Cerebellar nuclear complex (tissue), 1 donor: ENCODE results near the gene CTIF.

ENCODE experiments used
- DNase-seq, 2 experiments: peaks; one replicate each; lab custom pipeline; 2025; lab: John Stamatoyannopoulos, UW

The CTIF gene

DNA sequence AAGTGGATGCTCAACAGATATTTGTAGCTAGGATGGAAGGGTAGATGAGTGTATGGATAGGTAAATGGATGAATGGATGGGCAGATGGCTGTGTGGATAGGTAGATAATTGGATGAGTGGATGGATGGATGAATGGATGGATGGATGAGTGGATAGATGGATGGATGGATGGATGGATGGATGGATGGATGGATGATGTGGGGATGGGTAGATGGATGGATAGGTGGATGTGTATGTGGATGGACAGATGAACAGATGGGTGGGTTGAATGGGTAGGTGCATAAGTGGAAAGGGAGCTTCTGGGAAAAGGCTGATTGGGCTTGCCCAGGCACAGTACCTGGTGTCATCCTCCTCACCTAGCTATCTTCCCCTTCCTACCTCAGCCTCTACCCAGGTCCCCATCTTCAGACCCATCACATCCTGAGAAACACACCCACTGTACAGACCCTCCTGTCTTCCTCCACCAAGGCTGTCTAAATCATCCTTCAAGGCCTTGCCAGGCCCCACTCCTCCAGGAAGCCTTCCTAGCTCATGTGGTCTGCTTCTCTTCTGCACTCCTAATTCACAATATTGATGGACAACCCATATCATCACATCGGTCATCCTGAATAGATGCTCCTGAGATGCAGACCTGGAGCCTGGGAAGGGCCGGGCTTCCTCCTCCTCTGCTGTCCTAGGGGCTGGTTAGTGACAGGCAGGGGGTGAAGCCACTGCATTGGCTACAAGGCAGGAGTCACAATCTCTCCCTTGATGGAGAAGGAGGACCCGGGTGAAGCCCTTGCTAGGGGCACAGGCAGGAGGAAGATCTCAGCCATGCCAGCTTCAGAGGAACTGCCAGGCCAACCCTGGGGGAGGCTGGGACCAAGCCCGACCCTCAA is 362.6 kb downstream of the CTIF start:
- no peak for DNase-seq

DNA sequence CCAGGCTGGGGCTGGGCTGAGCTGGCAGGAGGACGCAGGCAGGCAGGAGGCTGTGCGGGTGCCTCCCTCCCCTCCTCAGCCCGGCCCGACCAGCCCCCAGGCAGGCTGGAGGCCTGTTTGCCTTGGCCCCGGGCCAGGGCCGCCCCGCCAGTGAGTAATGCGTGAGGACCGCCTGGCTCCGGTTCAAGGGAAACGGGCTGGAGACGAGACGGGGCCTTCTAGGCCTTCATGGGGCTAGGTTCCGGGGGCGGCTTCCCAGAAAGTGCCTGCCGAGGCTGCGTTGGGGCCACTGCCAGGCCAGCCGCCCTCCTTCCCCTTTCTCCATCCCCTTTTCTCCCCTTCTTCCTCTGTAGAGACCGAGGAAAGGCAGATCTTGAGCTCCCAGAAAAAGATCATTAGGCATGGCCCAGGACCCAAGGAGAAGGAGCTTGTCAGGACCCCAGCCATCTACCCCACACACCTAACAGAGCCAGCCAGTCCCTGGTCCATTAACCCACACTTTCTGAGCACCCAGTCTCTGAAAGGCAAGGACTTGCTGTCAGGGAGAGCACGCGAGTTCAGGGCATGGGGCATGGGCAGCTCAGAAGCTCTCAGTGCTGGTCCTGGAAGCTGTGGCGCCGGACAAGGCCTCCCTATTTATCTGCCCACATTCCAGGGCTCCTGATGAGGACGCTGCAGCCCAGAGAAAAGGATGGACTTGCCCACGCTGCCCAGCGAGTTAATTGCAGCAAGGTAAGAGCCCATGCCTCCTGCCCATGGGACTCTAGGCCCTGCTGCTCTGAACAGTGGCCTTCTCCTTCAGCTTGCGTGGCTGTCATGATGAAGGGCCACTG is 363.4 kb downstream of the CTIF start:
- DNase-seq, result no peak

DNA sequence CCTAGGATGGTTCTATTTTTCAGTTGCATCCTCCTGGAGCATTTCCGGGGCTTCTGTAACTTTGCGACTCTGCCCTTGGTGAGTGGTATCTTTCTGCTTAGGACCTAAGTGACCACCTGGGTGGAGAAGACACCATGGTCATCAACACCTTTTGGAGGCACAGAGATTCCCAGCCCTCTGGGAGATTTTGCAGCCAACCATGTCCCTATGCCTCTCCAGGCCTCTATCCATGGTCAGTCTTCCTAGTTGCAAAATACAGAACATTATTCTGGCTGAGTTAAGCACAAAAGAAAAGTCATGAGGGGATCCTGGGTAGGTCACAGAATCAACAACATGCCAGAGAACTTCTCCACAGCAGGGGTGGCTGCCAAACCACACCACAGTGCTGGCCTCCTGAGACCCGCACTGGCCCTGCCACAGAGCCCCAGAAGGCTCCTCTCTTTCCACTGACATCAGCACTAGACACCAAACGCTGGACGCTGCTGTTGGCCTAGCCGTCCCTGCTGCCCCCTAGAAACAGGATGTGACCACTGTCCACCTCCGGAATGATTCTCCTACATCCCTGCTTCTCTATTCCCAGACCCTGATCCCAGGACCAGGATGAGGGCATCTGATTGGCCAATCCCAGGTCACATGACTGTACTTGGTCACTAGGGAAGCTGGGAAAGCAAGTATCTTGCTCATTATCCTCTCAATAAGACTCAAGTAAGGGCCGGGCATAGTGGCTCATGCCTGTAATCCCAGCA is 364.2 kb downstream of the CTIF start:
- no peak for DNase-seq

DNA sequence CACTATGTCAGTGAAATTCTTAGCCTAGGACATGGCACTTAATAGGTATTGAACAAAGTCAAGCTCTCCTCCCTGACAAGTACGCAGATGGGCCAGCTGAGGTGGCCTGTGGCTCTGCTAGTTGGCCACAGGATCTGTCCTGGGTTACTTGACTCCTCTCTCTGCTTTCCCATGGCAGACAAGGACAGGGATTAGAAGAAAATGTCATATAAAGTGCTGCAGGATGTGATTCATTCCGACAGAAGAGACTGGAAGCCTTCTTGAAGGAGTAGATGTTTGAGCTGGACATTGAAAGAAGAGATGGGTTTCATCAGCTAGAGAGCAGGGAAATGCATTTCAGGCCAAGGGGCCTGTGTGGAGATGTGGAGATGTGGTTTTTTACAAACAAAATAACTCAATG is 365.3 kb downstream of the CTIF start:
- no peak for DNase-seq

DNA sequence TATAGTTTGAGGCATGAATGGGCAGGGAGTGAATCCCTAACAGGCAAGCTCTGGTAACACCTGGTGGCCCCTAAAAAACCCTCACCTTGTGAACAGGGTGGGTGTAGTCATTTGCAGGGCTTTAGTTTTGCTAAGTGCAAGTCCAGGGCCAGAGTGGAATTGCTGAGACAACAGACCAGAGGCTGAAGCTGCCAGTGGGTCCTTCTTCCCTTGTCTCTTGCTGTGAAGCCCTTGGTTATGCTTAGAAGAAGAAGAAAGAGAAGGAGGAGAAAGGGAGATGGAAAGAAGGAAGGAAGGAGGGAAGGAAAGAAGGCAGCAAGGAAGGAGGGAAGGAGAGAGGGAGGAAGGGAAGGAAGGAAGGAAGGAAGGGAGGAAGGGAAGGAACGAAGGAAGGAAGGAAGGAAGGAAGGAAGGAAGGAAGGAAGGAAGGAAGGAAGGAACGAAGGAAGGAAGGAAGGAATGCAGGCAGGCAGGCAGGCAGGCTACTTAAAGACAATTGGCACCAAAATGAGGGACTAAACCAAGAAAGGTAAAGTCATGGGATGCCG is 366.1 kb downstream of the CTIF start:
- DNase-seq, result no peak

DNA sequence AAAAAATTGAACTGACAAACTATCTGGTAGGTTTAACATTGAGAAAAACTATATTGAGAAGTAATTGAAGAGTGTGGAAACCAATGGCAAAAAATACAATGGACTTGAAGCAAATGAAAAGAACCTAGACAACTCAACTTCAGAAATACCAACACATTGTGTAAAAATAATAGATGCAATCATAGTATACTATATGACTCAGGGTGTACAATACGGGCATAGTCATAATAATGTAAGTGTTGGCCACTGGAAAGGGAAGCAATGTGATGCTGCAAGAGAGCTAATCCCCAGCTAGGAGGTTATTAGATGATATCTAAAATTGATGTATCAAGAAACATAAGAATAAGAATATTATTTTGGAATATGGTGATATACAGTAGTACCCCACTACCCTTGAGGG is 366.7 kb downstream of the CTIF start:
- no peak for DNase-seq

DNA sequence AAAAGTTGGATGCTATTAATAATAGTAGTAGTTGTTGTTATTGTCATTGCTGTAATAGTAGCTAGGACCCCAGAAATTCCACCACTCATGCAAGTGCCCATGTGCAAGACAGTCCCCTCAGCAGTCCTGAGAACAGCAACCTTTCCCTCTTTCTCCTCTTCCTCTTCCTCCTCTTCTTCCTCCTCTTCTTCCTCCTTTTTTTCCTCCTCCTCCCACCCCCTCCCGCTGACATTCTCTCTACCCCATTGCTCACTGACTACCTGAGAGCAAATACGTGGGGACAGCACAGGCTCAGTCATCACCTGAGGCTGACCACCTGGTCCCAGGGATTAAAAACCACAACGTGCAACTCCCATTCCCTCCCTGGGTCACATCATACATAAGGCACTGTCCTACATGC is 370.1 kb downstream of the CTIF start:
- no peak for DNase-seq

DNA sequence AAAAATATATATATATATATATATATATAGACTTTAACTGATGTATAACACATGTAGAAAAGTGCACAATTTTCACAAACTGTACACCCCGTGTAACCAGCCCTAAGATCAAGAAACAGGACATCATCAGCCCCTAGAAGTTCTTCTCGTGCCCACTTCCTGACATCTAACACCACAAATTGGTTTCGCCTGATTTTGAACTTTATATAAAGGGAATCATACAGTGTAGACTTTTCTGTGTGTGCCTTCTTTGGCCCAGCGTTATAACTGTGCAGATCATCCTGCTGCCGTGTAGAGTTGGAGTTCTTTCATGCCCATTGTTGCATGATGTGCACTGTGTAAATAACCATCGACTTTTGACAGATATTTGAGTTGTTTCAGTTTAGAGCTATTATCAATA is 370.9 kb downstream of the CTIF start:
- DNase-seq, result no peak

DNA sequence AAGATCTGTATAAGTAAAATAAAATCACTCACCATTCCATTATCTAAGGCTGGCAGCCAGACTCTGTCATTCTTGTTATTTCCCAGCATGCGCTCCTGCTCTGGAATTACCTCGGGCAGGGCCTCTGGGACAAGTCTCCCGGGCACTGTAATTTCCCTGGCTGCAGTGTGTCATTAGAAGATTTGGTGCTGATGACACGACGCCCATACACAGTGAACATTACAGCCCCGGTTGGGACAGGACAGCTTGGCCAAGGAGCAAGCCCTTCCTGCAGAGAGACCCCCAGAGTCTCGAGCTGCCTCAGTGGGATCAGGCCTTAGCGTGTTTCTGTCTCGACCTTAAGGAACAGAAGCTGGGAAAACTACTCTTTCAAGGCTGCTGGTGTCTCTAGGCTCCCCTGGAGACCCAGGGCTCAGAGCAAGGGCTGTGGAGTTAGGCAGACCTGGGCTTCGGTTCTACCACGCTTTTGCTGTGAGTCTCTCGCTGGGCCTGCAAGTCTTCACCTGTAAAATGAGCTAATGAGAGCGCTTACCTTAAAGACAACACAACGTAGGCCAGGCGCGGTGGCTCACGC is 372.2 kb downstream of the CTIF start:
- DNase-seq, result no peak
